D721Med (cell line): Measurements from ENCODE around the gene PKMYT1.

Experiments
- DNase-seq: peaks from one replicate; pipeline ENCODE4 v3.0.0; 2011; ENCODE audit warnings: low spot score; ENCODE audit not compliant: insufficient read length
- FAIRE-seq: peaks from 2 replicates; lab custom pipeline; 2011; peaks lifted over from hg19 to GRCh38; lab: Jason Lieb, UNC
- TF ChIP-seq, protein P1 (sequence below): IDR thresholded peaks from 2 replicates; pipeline ENCODE4 v1.5.1; 2012; ENCODE audit warnings: mild to moderate bottlenecking, control low read depth; ENCODE audit not compliant: insufficient read depth; ENCODE audit errors: missing control alignments

PKMYT1 gene

DNA sequence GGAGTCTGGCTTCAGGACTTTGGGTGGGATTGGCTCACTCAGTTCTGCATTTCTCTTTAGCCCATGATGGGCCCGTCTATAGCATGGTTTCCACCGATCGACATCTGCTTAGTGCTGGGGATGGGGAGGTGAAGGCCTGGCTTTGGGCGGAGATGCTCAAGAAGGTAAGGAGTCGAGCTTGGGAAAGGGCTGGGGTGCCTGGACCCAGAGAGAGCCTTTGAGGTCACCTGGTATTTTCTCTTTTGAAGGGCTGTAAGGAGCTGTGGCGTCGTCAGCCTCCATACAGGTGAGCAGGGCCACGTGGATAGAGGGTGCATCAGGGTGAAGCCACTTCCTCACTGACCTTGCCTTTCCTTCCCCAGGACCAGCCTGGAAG is 45.7 kb upstream of the PKMYT1 start:
- DNase-seq (no peak), FAIRE-seq (no peak)
- TF ChIP-seq, protein P1, sequence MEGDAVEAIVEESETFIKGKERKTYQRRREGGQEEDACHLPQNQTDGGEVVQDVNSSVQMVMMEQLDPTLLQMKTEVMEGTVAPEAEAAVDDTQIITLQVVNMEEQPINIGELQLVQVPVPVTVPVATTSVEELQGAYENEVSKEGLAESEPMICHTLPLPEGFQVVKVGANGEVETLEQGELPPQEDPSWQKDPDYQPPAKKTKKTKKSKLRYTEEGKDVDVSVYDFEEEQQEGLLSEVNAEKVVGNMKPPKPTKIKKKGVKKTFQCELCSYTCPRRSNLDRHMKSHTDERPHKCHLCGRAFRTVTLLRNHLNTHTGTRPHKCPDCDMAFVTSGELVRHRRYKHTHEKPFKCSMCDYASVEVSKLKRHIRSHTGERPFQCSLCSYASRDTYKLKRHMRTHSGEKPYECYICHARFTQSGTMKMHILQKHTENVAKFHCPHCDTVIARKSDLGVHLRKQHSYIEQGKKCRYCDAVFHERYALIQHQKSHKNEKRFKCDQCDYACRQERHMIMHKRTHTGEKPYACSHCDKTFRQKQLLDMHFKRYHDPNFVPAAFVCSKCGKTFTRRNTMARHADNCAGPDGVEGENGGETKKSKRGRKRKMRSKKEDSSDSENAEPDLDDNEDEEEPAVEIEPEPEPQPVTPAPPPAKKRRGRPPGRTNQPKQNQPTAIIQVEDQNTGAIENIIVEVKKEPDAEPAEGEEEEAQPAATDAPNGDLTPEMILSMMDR: no peak

DNA sequence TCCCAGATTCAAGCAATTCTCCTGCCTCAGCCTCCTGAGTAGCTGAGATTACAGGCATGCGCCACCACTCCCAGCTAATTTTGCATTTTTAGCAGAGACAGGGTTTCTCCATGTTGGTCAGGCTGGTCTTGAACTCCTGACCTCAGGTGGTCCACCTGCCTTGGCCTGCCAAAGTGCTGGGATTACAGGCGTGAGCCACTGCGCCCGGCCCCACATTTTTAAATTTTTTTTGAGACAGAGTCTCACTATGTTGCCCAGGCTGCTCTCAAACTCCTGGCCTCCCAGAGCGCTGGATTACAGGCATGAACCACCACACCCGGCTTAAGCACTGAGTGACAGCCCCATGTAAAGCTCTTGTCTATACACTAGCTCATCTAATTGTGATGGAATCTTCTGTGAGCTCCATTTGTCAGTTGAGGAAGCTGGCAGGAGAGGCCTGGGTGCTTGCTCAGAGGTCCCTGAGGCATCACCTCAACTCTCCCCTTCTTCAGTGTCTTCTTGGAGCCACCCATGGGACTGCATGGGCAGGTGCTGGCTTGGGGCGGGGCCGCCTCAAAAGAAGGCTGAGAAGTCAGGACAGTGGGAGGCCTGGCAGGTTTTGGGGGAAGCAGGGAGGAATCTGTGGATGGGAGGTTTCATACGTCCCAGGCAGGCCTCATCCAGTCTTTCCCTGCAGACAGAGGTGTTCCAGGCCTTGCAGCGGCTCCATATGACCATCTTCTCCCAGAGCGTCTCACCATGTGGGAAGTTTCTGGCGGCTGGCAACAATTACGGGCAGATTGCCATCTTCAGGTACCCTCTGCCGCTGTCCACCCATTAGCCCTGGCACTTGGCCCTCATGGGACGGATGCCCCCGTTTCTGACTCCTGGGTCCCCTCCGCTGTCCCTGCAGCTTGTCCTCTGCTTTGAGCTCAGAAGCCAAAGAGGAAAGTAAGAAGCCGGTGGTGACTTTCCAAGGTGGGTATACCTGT is 45.1 kb upstream of the PKMYT1 start:
- DNase-seq (no peak), FAIRE-seq (no peak)
- TF ChIP-seq, protein P1: no peak

DNA sequence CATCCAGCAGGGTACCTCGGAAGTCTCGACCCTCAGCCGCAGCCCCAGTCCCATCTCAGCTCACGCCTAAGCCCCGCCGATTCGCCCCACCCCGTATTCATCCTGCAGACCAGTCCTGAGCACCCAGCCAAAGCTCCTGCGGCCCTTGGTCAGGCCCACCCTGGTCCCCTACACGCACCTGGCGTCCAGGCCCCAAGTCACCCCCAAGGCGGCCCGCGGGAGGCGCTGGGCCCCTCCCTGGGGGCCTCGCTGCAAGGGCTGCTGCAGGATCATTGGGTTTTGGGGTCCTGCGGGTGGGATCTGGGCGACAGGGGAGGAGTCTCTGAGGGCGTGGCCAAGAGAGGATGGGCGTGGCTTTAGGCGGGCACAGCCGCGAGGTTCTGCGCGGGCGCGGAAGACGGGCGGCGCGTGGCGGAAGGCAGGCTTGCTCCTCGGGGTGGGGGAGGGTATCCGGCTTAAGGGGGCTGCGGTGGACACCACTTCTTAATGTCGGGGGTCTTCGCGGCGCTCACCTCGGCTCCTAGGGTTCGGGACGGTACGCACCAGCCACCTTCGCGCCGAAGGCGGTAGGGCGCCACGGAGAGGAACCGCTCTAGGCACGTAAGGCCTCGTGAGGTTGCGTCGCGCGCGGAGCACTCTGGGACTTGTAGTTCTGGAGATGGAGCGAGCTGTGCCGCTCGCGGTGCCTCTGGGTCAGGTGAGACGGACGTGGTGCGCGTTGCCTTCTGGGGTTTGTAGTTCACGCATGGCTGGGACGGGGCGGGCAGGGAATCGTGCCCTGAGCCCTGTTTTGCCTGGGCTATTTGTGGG is 43.6 kb upstream of the PKMYT1 start, which contains the start of the genes HCFC1R1 and THOC6:
Gene HCFC1R1 (minus strand): TSS at position 274 of the 810 bp plus-strand sequence. CDS start 1 bp downstream, at position 273.
Gene THOC6 (plus strand): TSS at position 367 of the 810 bp plus-strand sequence. CDS start 292 bp downstream, at position 659.
- FAIRE-seq (no peak), DNase-seq (peak; percentile 94)
- TF ChIP-seq, protein P1: no peak

DNA sequence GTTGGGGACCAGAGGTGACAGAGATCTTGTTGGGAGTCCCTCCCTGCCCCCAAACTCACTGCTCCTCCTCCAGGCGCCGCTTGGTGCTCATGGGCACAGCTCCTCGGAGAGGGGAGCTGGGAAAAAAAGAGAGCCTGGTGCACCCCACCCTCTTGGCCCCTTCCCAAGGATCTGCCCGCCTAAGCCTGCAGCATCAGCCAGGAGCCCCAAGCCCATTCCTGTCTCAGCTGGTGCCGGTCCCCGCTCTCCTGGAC is 43.1 kb upstream of the PKMYT1 start:
- TF ChIP-seq, protein P1: no peak
- FAIRE-seq (no peak), DNase-seq (no peak)

DNA sequence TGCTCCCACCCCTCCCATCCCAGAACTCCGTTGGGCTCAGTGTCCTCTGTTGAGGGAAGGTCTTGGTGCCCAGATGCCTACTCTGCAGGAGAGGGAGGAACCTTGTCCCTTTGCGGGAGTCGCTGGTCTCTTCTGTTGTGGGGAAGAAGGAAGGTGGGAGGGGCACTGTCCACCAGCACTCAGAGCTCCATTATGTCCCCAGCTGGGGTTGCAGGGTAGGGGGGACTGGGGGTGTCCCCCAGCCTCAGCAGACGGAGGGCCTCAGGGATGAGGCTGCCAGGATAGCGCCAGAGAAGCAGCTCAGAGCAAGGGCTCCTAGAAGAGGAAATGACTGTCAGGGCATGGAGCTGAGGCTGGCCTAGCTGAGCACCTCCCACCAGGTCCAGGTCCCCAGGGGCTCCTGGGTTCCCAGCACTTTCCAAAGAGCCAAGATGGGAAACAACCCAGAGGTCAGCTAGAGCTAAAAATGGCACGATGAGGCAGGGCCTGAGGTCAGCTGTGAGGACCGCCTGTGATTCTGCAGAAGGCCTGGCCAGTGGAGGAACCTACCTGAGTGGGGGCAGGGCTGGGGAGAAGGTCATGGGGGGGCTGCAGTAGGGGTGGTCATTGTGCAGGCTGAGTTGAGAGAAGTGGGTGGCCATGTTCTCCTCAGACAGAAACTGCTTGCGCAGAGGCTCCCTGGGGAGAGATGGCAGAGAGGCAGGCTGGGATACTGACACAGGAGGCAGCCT is 42.6 kb upstream of the PKMYT1 start:
- no peak for DNase-seq
- TF ChIP-seq, protein P1: no peak
- FAIRE-seq: no peak

DNA sequence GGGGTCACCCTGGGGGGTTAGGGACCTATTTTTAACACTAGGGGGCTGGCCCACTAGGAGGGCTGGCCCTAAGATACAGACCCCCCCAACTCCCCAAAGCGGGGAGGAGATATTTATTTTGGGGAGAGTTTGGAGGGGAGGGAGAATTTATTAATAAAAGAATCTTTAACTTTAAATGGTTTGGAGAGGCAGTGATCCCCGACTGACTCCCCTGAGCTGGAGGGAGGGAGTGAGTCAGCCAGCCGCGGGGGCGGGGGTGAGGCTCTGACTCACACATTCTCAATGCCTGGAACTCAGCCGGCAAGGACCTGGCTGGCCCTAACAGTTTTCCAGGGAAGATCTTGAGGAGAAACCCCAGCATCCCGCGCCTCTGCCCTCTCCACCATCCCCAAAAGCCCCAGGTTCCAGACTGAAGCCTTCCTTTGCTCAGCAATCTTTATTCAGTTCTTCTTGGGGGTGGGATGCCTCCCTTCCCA is 42.0 kb upstream of the PKMYT1 start:
- DNase-seq (no peak), FAIRE-seq (no peak)
- TF ChIP-seq, protein P1: no peak
